GM18511 (cell line): ENCODE results near the gene THSD4.

Source experiments
- ATAC-seq: cut with Tn5 transposase; IDR thresholded peaks from one replicate; pipeline ENCODE4 v1.9.1; 2021; ENCODE audit warnings: mild to moderate bottlenecking, moderate library complexity; ENCODE audit not compliant: unreplicated experiment

Gene THSD4

GRCh38 chr15:71469413-71469812, 354.1 kb downstream of the THSD4 start:
- no peak for ATAC-seq

GRCh38 chr15:71471347-71471746, 356.1 kb downstream of the THSD4 start:
- peak; percentile 76 for ATAC-seq

GRCh38 chr15:71472566-71472965, 357.3 kb downstream of the THSD4 start:
- no peak for ATAC-seq

- ATAC-seq: no peak
Observed at GRCh38 chr15:71473751-71474150, 358.5 kb downstream of the THSD4 start.

- no peak for ATAC-seq
Observed at GRCh38 chr15:71476823-71477222, 361.6 kb downstream of the THSD4 start.

- ATAC-seq: no peak
Observed at GRCh38 chr15:71480556-71480955, 365.3 kb downstream of the THSD4 start.

GRCh38 chr15:71484080-71484479, 368.8 kb downstream of the THSD4 start:
- no peak for ATAC-seq

GRCh38 chr15:71485094-71485693, 369.9 kb downstream of the THSD4 start:
- ATAC-seq: no peak

- no peak for ATAC-seq
Observed at GRCh38 chr15:71489570-71489969, 374.3 kb downstream of the THSD4 start.

GRCh38 chr15:71493526-71493925, 378.3 kb downstream of the THSD4 start:
- no peak for ATAC-seq

GRCh38 chr15:71494563-71495397, 379.5 kb downstream of the THSD4 start:
- ATAC-seq: no peak

- no peak for ATAC-seq
Observed at GRCh38 chr15:71495398-71495780, 380.1 kb downstream of the THSD4 start.

GRCh38 chr15:71496336-71496955, 381.2 kb downstream of the THSD4 start:
- no peak for ATAC-seq

- ATAC-seq: no peak
Observed at GRCh38 chr15:71501344-71502076, 386.2 kb downstream of the THSD4 start.

GRCh38 chr15:71502077-71502432, 386.8 kb downstream of the THSD4 start:
- no peak for ATAC-seq

GRCh38 chr15:71505962-71506361, 390.7 kb downstream of the THSD4 start:
- ATAC-seq: no peak

- no peak for ATAC-seq
Observed at GRCh38 chr15:71506946-71507345, 391.7 kb downstream of the THSD4 start.

- ATAC-seq: peak; percentile 98
Observed at GRCh38 chr15:71508081-71508682, 392.9 kb downstream of the THSD4 start.

GRCh38 chr15:71509139-71509538, 393.9 kb downstream of the THSD4 start:
- ATAC-seq: no peak

GRCh38 chr15:71510763-71511162, 395.5 kb downstream of the THSD4 start:
- no peak for ATAC-seq
